Tibial nerve (tissue), 4 donors: ENCODE data around the gene TUBB3. TPM values are rescaled to one million over a fixed set of nuclear protein-coding genes. Genes with fewer than 3 reads are reported as not detected.

ENCODE experiments used
- DNase-seq, 2 donors: peaks; one replicate each; pipeline ENCODE4 v3.0.0-alpha.2; 2019; ENCODE audit warnings: low spot score in 2 of 2
- H3K27ac ChIP-seq, 4 donors: fragments of 200-600 bp; sonication (generic) in 3 of 4; one replicate each; pipeline ENCODE4 v1.5.1; 2017 to 2019; ENCODE audit warnings: mild to moderate bottlenecking in 1 of 4
- H3K27me3 ChIP-seq, 2 donors: fragments of 200-600 bp; sonication (generic) in 1 of 2; one replicate each; pipeline versions ENCODE4 v1.5.1 to v1.6.0; 2017 to 2019
- H3K36me3 ChIP-seq, 3 donors: fragments of 200-600 bp; sonication (generic); one replicate each; pipeline ENCODE4 v1.5.1; 2018 to 2019
- H3K4me1 ChIP-seq, 4 donors: fragments of 200-600 bp; sonication (generic) in 3 of 4; one replicate each; pipeline ENCODE4 v1.5.1; 2017 to 2019
- H3K4me3 ChIP-seq, 4 donors: fragments of 200-600 bp; sonication (generic) in 3 of 4; one replicate each; pipeline ENCODE4 v1.5.1; 2017 to 2019; ENCODE audit warnings: mild to moderate bottlenecking in 1 of 4, moderate library complexity in 1 of 4
- H3K9me3 ChIP-seq, 4 donors: fragments of 200-600 bp; sonication (generic) in 3 of 4; one replicate each; pipeline ENCODE4 v1.5.1; 2017 to 2019
- EP300 ChIP-seq, 2 donors: sonication (generic); formaldehyde crosslinking; IDR thresholded peaks; one replicate each; pipeline ENCODE4 v1.6.1; 2017; ENCODE audit warnings: antibody characterized with exemption in 2 of 2, mild to moderate bottlenecking in 1 of 2
- POLR2A ChIP-seq, 2 donors: fragments of 450-650 bp; IDR thresholded peaks; one replicate each; pipeline ENCODE4 v1.6.1; 2017; ENCODE audit warnings: antibody characterized with exemption in 2 of 2, mild to moderate bottlenecking in 2 of 2, moderate library complexity in 2 of 2
- WGBS, 2 donors: methylation state at CpG; one replicate each; pipeline ENCODE4 v1.1.5; 2018; 5-methylcytosine and 5-hydroxymethylcytosine counted together
- total RNA-seq, 4 donors: library from RNA; depleted of rRNA; stranded (reverse); fragments of >200 nt; gene quantifications; one replicate each; pipeline ENCODE4 v1.1.0, GENCODE V29; 2016
- TF ChIP-seq, protein P1 (sequence below), 5 experiments: fragments of 200-600 bp in 3 of 5; fragments of 450-650 bp in 2 of 5; sonication (generic) in 3 of 5; IDR thresholded peaks; one replicate each; pipeline ENCODE4 v1.5.1; 2016 to 2019; ENCODE audit warnings: antibody characterized with exemption in 5 of 5, mild to moderate bottlenecking in 3 of 5, moderate library complexity in 2 of 5

TUBB3 gene
- total RNA-seq, 4 donors from 2014 or later = 0.59 to 12.0 (median 3.5) TPM; not detected in 1

DNA sequence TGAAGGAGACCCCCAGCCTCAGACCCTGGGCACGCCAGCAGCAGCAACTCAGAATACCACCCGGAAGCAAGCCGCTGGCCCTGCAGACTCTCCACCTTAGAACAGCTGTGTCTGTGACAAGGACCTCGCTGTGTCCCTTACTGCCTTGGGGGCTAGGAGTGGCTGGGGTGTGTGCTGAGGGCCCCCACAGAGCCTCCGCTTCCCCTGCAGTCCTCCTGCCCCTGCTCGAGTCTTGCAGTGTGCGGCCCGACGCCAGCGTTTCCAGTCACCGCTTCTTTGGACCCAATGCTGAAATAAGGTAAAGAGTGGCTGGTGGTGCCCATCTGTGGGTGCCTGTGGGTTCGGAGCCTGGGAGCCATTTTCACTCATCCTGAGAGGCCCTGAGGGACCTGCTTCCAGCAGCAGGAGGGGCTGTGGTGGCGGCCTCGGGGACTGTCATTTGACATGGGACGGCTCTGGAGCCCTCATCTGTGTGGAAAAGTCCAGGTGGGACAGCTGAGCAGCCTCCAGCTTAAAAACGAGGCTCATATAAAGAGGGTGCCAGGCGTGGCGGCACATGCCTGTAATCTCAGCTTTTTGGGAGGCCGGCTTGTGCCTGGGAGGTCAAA lies 19.1 kb upstream of the TUBB3 start:
- Histone ChIP-seq H3K36me3 (peaks cover 3 to 89% (median 23%) of the 10 kb centered on the region in 3 donors), H3K4me1 (no peaks in the 10 kb centered on the region), H3K27me3 (no peaks in the 10 kb centered on the region), H3K4me3 (no peak overlapping the region), H3K9me3 (no peaks in the 10 kb centered on the region), H3K27ac (no peak overlapping the region)
- TF ChIP-seq POLR2A (IDR thresholded peaks at IDR 0.05) = no peak
- TF ChIP-seq EP300 (IDR thresholded peaks at IDR 0.05) = no peak
- TF ChIP-seq, protein P1, sequence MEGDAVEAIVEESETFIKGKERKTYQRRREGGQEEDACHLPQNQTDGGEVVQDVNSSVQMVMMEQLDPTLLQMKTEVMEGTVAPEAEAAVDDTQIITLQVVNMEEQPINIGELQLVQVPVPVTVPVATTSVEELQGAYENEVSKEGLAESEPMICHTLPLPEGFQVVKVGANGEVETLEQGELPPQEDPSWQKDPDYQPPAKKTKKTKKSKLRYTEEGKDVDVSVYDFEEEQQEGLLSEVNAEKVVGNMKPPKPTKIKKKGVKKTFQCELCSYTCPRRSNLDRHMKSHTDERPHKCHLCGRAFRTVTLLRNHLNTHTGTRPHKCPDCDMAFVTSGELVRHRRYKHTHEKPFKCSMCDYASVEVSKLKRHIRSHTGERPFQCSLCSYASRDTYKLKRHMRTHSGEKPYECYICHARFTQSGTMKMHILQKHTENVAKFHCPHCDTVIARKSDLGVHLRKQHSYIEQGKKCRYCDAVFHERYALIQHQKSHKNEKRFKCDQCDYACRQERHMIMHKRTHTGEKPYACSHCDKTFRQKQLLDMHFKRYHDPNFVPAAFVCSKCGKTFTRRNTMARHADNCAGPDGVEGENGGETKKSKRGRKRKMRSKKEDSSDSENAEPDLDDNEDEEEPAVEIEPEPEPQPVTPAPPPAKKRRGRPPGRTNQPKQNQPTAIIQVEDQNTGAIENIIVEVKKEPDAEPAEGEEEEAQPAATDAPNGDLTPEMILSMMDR (IDR thresholded peaks at IDR 0.05) = no peak
- DNase-seq = no peak
- WGBS, 2 donors = 87% methylated on average over 18 to 19 of the region's 19 CpGs

DNA sequence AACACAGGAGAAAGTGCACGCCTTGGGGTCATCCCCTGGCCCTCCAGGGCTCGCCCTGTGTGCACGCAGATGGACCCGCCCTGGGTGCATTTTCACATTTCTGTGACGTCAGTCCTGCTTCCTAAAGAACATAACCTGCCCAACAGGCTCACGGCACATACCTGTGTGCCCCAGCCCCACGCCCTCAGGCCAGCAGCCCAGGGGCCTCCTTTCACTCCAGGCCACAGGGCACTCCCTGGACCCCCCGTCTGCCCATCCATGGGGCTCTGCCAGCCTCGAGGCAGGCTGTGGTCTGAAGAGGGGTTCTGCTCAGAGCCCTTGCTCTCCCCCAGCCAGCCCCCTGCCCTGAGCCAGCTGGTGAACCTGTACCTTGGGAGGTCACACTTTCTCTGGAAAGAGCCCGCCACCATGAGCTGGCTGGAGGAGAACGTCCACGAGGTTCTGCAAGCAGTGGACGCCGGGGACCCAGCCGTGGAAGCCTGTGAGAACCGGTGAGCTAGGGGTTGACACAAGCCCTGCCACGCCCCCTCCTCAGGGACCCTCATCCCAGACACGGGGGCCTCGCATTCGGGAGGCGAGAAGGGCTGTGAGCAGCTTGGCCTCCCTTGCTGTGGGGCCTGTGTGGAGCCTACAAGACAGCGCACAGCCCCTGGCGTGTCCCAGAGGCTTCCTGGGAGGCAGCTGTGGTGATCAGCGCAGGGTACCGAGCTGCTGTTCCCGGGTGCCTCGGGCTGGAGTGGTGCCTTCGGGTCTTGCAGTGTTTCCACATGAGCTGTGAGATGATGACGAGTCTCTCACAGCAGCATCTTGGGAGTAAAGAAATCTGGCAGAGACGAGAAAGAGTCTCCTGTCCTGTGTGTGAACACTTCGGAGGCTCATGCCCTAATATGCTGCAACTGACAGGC lies 18.3 kb upstream of the TUBB3 start:
- DNase-seq = no peak
- Histone ChIP-seq H3K4me3 (no peak overlapping the region), H3K9me3 (no peaks in the 10 kb centered on the region), H3K27me3 (no peaks in the 10 kb centered on the region), H3K4me1 (peaks cover 0 to 4% (median 0%) of the 10 kb centered on the region in 4 donors), H3K36me3 (peaks cover 3 to 87% (median 19%) of the 10 kb centered on the region in 3 donors), H3K27ac (no peak overlapping the region)
- WGBS, 2 donors = 83% methylated on average over 28 of the region's 31 CpGs
- TF ChIP-seq EP300 (IDR thresholded peaks at IDR 0.05) = no peak
- TF ChIP-seq, protein P1 (IDR thresholded peaks at IDR 0.05) = no peak
- no peak for TF ChIP-seq POLR2A (IDR thresholded peaks at IDR 0.05)

DNA sequence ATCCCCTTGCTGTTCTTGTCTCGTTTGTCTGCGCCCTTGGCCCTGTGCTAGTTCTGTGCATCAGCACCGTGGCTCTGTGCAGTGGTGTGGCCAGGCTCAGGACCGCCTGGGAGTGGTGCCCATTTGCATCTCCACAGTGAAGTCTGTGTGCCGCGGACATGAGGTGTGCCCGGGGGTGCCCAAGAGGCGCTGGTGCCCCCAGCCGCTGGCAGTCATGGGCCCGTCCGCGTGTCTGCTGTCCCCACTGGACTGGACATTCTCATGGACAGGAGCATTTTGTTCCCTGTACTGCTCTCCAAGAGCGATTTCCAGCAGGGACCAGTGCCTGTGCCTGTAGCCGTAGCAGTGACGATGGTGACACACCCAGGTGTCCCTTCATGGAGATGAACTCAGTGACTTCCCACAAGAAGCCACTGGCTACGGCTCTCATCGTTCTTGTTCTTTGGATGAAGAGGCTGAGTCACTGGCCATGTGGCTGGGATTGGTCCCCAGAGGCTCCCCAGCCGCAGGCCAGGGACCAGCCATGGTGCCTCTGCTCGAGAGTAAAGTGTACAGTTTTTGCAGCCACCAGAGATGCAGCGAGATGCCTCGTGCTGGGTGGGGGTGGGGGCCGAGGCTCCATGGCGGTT lies 17.5 kb upstream of the TUBB3 start:
- peaks cover 0 to 12% (median 2%) of the 10 kb centered on the region in 4 donors for H3K4me1 ChIP-seq
- H3K36me3 ChIP-seq = peaks cover 0 to 86% (median 16%) of the 10 kb centered on the region in 3 donors
- 86 to 90% methylated on average over 20 to 23 of the region's 23 CpGs for WGBS, 2 donors
- DNase-seq = no peak
- no peaks in the 10 kb centered on the region for H3K9me3 ChIP-seq
- TF ChIP-seq POLR2A (IDR thresholded peaks at IDR 0.05) (no peak), EP300 (IDR thresholded peaks at IDR 0.05) (no peak)
- TF ChIP-seq, protein P1 (IDR thresholded peaks at IDR 0.05) = no peak
- no peaks in the 10 kb centered on the region for H3K27me3 ChIP-seq
- H3K4me3 ChIP-seq = no peak overlapping the region
- H3K27ac ChIP-seq = no peak overlapping the region

- H3K4me1 ChIP-seq = peaks cover 0 to 12% (median 2%) of the 10 kb centered on the region in 4 donors
- H3K4me3 ChIP-seq = no peak overlapping the region
- H3K27ac ChIP-seq = no peak overlapping the region
- no peak for DNase-seq
- H3K27me3 ChIP-seq = no peaks in the 10 kb centered on the region
- TF ChIP-seq, protein P1 (IDR thresholded peaks at IDR 0.05) = no peak
- no peak for TF ChIP-seq EP300 (IDR thresholded peaks at IDR 0.05)
- TF ChIP-seq POLR2A (IDR thresholded peaks at IDR 0.05) = no peak
- H3K9me3 ChIP-seq = no peaks in the 10 kb centered on the region
- WGBS, 2 donors = 92% methylated on average over 34 to 38 of the region's 40 CpGs
- H3K36me3 ChIP-seq = peaks cover 0 to 86% (median 15%) of the 10 kb centered on the region in 3 donors
Observed at GRCh38 chr16:89906140-89907025, 16.8 kb upstream of the TUBB3 start.
